Retinal pigment epithelial cell (primary cell): Measurements from ENCODE around the gene IFI27L1.

Source experiments
- DNase-seq: peaks from one replicate; pipeline ENCODE4 v3.0.0-alpha.2; 2010; ENCODE audit warnings: low read depth
- H3K4me3 ChIP-seq: 2 replicates; pipeline ENCODE4 v1.5.1; 2011; ENCODE audit warnings: mild to moderate bottlenecking, low read length, control low read depth, moderate library complexity
- TF ChIP-seq, protein P1 (sequence below): conservative IDR thresholded peaks from 2 replicates; pipeline ENCODE4 v1.5.1; 2011; ENCODE audit warnings: low read depth, low read length, control low read depth, inconsistent platforms

IFI27L1 gene

DNA sequence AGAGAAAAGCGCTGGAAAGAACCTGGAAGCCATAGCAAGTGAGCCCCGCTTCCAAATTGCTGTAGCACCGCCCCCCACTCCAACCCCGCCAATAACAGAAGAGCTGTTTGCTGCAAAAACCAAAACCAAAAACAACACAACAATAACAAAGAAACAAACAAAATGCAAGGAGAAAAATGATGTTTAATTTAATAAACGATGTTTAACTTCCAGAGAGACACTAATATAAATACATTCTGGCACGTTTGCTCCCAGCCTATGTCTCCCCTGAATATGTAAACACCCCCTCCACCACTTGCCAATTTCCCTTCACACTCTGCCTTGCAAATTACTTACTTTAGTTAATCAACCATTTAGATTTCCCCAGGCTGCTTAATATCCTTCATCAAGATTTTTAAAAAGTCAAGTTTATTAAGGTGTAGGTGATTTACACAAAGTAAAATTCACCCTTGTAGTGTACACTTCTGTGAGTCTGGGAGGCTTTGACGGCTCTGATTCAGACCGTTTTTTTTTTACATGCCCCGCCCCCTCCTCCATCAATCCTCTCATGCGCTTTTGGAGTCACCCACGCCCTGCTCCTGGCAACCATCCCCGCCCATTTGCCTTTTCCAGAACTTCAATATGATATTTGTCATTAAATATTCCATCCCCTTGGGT lies 48.8 kb downstream of the IFI27L1 start:
- no peak for DNase-seq
- TF ChIP-seq, protein P1, sequence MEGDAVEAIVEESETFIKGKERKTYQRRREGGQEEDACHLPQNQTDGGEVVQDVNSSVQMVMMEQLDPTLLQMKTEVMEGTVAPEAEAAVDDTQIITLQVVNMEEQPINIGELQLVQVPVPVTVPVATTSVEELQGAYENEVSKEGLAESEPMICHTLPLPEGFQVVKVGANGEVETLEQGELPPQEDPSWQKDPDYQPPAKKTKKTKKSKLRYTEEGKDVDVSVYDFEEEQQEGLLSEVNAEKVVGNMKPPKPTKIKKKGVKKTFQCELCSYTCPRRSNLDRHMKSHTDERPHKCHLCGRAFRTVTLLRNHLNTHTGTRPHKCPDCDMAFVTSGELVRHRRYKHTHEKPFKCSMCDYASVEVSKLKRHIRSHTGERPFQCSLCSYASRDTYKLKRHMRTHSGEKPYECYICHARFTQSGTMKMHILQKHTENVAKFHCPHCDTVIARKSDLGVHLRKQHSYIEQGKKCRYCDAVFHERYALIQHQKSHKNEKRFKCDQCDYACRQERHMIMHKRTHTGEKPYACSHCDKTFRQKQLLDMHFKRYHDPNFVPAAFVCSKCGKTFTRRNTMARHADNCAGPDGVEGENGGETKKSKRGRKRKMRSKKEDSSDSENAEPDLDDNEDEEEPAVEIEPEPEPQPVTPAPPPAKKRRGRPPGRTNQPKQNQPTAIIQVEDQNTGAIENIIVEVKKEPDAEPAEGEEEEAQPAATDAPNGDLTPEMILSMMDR: no peak
- H3K4me3 ChIP-seq: peak overlapping the region; percentile 68

DNA sequence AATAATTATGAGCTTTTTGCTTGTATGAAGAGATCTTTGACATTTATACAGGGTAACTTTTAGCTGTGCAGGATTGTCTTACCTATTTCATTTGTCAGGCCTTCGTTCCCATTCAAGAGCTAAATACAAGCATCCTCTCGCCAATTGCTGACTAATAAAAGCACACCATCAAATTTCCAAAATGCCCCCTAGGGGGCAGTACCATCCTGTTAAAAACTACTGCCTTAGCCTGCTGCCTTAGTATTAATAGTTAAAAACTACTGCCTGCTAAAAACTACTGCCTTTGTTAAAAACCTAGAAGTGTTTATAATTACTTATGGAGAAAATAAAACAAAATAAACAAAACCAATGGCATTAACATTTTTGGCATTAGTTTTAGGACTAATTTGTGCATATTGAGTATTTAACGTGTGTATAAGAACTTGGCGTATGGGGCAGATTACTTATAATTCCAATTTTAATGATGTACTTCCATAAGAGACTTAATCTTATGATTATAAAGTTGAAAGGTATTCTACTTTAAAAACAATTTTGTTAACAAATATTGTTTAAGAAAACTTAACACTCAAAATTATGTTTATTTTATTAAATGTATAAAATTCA lies 51.3 kb downstream of the IFI27L1 start:
- TF ChIP-seq, protein P1: peak; percentile 82
- no peak for DNase-seq
- H3K4me3 ChIP-seq: no peak overlapping the region

DNA sequence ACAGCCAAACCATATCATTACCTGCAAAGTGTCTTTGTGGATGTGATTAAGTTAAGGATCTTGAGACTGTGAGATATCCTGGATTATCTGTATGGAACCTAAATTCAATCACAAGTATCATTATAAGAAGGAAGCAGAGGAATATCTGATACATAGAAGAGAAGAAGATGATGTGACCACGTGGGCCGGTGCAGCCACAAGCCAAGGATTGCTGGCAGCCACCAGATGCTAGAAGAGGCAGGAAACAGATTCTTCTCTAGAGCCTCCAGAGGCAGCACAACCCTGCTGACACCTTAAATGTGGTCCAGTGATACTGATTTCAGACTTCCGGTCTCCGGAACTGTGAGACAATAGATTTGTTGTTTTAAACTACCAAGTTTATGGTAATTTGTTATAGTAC lies 54.4 kb downstream of the IFI27L1 start:
- TF ChIP-seq, protein P1: no peak
- no peak overlapping the region for H3K4me3 ChIP-seq
- DNase-seq: no peak

DNA sequence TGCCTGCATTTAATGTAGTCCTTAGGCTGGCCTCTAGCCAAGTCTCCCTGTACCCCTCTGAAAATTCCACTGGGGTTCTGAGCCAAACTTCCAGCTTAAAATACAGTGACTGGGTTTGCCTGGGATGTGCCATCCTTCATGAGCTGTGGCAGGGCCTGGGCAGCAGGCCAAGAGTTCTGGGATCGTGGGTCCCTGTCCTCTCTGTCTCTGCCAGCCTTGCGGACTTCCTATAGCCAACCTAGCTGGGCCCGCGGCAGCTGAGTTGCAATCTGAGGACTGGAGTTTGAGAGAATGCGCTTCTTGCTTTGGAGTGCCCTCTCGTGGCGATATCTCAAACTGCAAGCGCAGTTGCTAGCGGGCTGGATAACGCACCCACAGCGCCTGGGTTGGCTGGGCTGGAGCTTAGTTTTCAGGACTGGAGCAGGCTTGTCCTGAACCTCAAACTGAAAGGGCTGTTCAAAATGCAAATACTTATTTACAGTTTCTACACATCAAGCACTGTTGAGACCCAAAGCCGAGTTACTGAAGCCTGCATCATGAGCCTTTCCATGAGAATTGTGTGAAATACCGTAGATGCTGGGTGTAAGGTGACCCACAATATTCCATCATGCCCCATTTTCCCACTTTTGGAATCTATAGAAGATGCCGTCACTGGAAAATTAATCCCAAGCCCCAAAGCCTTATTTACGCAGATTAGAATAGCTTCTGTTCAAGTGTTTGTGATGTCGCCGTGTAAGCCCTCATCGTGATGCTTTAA lies 55.6 kb downstream of the IFI27L1 start:
- no peak overlapping the region for H3K4me3 ChIP-seq
- DNase-seq: peak; percentile 34
- TF ChIP-seq, protein P1: peak; percentile 96

DNA sequence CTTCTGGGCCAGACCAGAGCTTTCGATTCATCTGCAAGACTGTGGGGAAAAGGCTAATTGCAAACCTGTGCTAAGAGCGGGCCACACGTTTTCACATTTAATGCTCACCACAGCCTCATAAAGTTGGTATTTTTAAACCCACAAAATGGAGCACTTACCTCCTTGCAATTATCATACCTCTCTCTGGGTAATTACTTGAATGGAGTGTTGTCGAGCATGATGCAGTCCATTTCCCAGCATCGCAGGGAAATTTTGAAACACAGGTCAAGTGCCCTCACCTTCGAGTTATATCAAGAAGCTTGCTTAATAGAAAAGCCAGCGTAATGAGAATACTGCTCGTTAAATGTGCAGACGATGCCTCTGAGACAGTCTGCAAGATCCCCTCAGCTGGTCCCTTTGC lies 57.1 kb downstream of the IFI27L1 start:
- TF ChIP-seq, protein P1: no peak
- no peak overlapping the region for H3K4me3 ChIP-seq
- no peak for DNase-seq

DNA sequence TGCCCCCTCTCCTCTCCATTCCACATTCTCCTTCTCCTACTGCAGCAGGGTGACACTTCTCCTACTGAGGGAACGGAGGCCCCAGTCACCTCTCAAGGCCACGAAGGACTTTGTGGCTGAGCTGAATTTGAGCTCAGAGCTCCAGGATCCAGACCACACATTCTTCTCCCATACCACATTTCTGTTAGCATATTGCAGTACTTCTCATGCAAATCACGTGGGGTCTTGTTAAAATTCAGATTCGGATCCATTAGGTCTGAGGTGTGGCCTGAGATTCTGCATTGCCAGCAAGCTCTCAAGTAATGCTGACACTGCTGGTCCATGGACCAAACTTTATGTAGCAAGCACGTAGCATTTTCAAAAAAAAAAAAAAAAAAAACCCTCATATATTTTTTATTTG lies 57.9 kb downstream of the IFI27L1 start:
- no peak overlapping the region for H3K4me3 ChIP-seq
- DNase-seq: no peak
- TF ChIP-seq, protein P1: no peak
